ENCODE data around the gene ERO1B.

ERO1B gene

GRCh38 chr1:236301958-236302335 lies 20.2 kb upstream of the ERO1B start:
- DNase-seq (ENCODE audit: low read depth, low spot score): no peak
- no peak overlapping the region for H3K27ac ChIP-seq

GRCh38 chr1:236301080-236301957 lies 19.6 kb upstream of the ERO1B start:
- no peak overlapping the region for H3K27ac ChIP-seq

GRCh38 chr1:236297161-236297560 lies 15.4 kb upstream of the ERO1B start:
- no peak overlapping the region for H3K27ac ChIP-seq
- no peak for DNase-seq (ENCODE audit: low read depth, low spot score)

More at GRCh38 chr1:236301080-236301957, 19.6 kb upstream of the ERO1B start:
- DNase-seq (ENCODE audit: low read depth, low spot score): no peak

- no peak overlapping the region for H3K27ac ChIP-seq
- no peak for DNase-seq (ENCODE audit: low read depth, low spot score)
These were observed 10.7 kb upstream of the ERO1B start for GRCh38 chr1:236292425-236292824.

GRCh38 chr1:236289492-236290131 lies 7.9 kb upstream of the ERO1B start:
- no peak overlapping the region for H3K27ac ChIP-seq
- no peak for DNase-seq (ENCODE audit: low read depth, low spot score)

GRCh38 chr1:236288620-236288976 lies 6.8 kb upstream of the ERO1B start:
- DNase-seq (ENCODE audit: low read depth, low spot score): no peak
- H3K27ac ChIP-seq: no peak overlapping the region

GRCh38 chr1:236287757-236288619 lies 6.2 kb upstream of the ERO1B start:
- no peak for DNase-seq (ENCODE audit: low read depth, low spot score)
- H3K27ac ChIP-seq: no peak overlapping the region

- no peak overlapping the region for H3K27ac ChIP-seq
- no peak for DNase-seq (ENCODE audit: low read depth, low spot score)
These were observed 5.6 kb upstream of the ERO1B start for GRCh38 chr1:236287356-236287755.

- no peak for DNase-seq (ENCODE audit: low read depth, low spot score)
- H3K27ac ChIP-seq: no peak overlapping the region
These were observed 2.5 kb upstream of the ERO1B start for GRCh38 chr1:236284291-236284721.

- no peak for DNase-seq (ENCODE audit: low read depth, low spot score)
- no peak overlapping the region for H3K27ac ChIP-seq
These were observed 961 bp upstream of the ERO1B start for GRCh38 chr1:236282719-236283118.

- DNase-seq (ENCODE audit: low read depth, low spot score): no peak
- no peak overlapping the region for H3K27ac ChIP-seq
These were observed 613 bp upstream of the ERO1B start for GRCh38 chr1:236282425-236282716.

GRCh38 chr1:236281198-236281653 lies 532 bp downstream of the ERO1B start:
- no peak for DNase-seq (ENCODE audit: low read depth, low spot score)
- no peak overlapping the region for H3K27ac ChIP-seq

- no peak for DNase-seq (ENCODE audit: low read depth, low spot score)
- H3K27ac ChIP-seq: no peak overlapping the region
These were observed 1.1 kb downstream of the ERO1B start for GRCh38 chr1:236280438-236281197.

- no peak overlapping the region for H3K27ac ChIP-seq
- DNase-seq (ENCODE audit: low read depth, low spot score): no peak
These were observed 6.2 kb downstream of the ERO1B start for GRCh38 chr1:236275586-236275985.

GRCh38 chr1:236275061-236275460 lies 6.7 kb downstream of the ERO1B start:
- no peak overlapping the region for H3K27ac ChIP-seq
- DNase-seq (ENCODE audit: low read depth, low spot score): no peak

GRCh38 chr1:236273358-236273757 lies 8.4 kb downstream of the ERO1B start:
- no peak overlapping the region for H3K27ac ChIP-seq
- no peak for DNase-seq (ENCODE audit: low read depth, low spot score)

GRCh38 chr1:236269439-236269838 lies 12.3 kb downstream of the ERO1B start:
- no peak overlapping the region for H3K27ac ChIP-seq
- DNase-seq (ENCODE audit: low read depth, low spot score): no peak

GRCh38 chr1:236261898-236262297 lies 19.9 kb downstream of the ERO1B start:
- no peak overlapping the region for H3K27ac ChIP-seq
- DNase-seq (ENCODE audit: low read depth, low spot score): no peak

GRCh38 chr1:236261033-236261432 lies 20.7 kb downstream of the ERO1B start:
- no peak overlapping the region for H3K27ac ChIP-seq
- DNase-seq (ENCODE audit: low read depth, low spot score): no peak

GRCh38 chr1:236259043-236259442 lies 22.7 kb downstream of the ERO1B start:
- no peak for DNase-seq (ENCODE audit: low read depth, low spot score)
- no peak overlapping the region for H3K27ac ChIP-seq
